Right ventricle myocardium inferior (tissue), 1 donor: ENCODE measurements around the gene INF2. TPM values are rescaled to one million over a fixed set of nuclear protein-coding genes. Genes with fewer than 3 reads are reported as not detected.

ENCODE experiments used
- ATAC-seq: fragments of 200-7000 bp; cut with Tn5 transposase; one replicate; pipeline ENCODE4 v1.9.1; 2020; ENCODE audit warnings: mild to moderate bottlenecking, moderate library complexity
- DNase-seq: peaks from one replicate; pipeline ENCODE4 v3.0.0; 2021; ENCODE audit errors: missing footprints
- intact Hi-C: fragments of 100-400 bp; cut with DNase I; formaldehyde crosslinking; loops from one replicate; pipeline ENCODE4 v1.11.0; 2022
- total RNA-seq: library from RNA; stranded (reverse); fragmentation: NEBNext Ultra II Directional; extraction: Animal tissue kit (Norgen Biotek cat#: 25700); gene quantifications from one replicate; pipeline ENCODE4 v1.2.1, GENCODE V29; 2021
- donor health status: DM: no; HTN: yes; CAD: no; lungs with severe emphysema.

The INF2 gene
- total RNA-seq, 1 donor from 2014 or later: 31.1 TPM

GRCh38 chr14:104751539-104752422 is 62.4 kb downstream of the INF2 start:
- DNase-seq (no peak), ATAC-seq (no peak)
- intact Hi-C loops: loop anchor here (2.0 to 5.0 kb wide), 2 partner anchors 27 to 46 kb away; partner anchors contain the start of genes ADSS1 and AKT1

GRCh38 chr14:104752423-104752734 is 63.0 kb downstream of the INF2 start:
- no peak for ATAC-seq

DNA sequence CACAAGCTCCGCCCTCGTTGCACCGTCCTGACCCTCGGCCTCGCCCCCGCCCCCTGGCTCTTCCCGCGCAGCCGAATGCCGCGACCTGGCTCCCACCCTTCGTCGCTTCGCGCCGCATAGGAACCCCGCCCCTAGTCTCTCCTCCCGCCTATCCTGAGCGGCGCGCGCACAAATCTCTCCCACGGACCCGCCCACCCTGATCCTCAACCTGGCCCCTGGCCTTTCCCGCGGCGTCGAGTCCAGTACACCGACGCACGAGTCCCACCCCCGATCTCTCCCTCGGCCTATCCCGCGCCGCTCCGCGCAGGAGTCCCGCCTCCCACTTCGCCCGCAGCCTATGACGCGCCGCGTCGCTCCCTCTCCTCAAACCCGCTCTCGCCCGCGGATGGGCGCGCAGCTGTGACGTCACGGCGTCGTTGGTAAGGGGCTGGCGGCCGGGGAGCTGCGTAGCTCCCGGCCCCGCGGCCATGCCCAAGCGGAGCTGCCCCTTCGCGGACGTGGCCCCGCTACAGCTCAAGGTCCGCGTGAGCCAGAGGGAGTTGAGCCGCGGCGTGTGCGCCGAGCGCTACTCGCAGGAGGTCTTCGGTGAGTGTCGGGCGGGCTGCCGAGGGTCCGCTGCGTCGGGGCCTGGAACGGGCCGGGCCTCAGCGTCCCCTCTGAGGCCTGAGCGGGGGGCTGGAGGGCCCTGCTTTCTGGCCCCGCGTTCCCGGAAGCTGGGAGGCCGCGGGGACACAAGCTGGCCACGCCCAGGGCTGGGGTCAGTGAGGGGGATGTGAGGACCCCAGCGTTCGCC is 63.5 kb downstream of the INF2 start, which contains the start of gene SIVA1:
Gene SIVA1, plus strand, starts transcription at position 413 of the 793 bp plus-strand sequence. Its CDS starts 55 bp downstream, at position 468.
- intact Hi-C loops: loop anchor here (2.0 to 5.0 kb wide), 2 partner anchors 28 to 44 kb away; partner anchors contain the start of genes ADSS1 and AKT1
- DNase-seq (peak; percentile 100), ATAC-seq (peak; percentile 97)

More at GRCh38 chr14:104752423-104752734, 63.0 kb downstream of the INF2 start:
- intact Hi-C loops: loop anchor here (2.0 to 5.0 kb wide), 2 partner anchors 28 to 45 kb away; partner anchors contain the start of genes ADSS1 and AKT1
- no peak for DNase-seq

- no peak for DNase-seq
- ATAC-seq: no peak
- intact Hi-C loops: loop anchor here (2.0 to 5.0 kb wide), 2 partner anchors 29 to 44 kb away; partner anchors contain the start of genes ADSS1 and AKT1
These were observed 64.3 kb downstream of the INF2 start for GRCh38 chr14:104753528-104754212.

GRCh38 chr14:104754213-104754851 is 64.9 kb downstream of the INF2 start:
- intact Hi-C loops: loop anchor here (5.0 kb wide), 1 partner anchor 43 kb away; the partner anchor contains the start of gene AKT1
- DNase-seq (no peak), ATAC-seq (no peak)

- ATAC-seq (no peak), DNase-seq (no peak)
- intact Hi-C loops: no loop called here
These were observed 66.2 kb downstream of the INF2 start for GRCh38 chr14:104755621-104756020.

GRCh38 chr14:104756477-104757237 is 67.2 kb downstream of the INF2 start:
- no peak for ATAC-seq
- intact Hi-C loops: no loop called here
- DNase-seq: no peak

DNA sequence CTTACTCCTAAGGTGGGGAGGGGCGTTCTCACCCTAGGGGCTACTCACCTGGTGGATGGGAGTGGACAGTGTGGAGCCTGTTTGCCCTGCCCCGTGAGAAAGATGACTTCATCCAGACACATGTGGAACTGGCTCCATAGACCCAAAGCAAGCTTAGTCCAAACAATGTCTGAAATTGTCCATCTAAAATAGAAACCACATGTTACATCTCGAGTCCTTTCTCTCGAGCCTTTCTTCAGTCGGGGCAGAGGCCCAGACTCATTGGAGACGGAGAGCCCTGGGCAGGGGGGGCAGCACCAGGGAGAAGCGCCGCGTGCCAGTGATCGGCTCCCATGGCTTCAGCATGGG is 67.8 kb downstream of the INF2 start:
- DNase-seq: no peak
- ATAC-seq: no peak
- intact Hi-C loops: no loop called here

DNA sequence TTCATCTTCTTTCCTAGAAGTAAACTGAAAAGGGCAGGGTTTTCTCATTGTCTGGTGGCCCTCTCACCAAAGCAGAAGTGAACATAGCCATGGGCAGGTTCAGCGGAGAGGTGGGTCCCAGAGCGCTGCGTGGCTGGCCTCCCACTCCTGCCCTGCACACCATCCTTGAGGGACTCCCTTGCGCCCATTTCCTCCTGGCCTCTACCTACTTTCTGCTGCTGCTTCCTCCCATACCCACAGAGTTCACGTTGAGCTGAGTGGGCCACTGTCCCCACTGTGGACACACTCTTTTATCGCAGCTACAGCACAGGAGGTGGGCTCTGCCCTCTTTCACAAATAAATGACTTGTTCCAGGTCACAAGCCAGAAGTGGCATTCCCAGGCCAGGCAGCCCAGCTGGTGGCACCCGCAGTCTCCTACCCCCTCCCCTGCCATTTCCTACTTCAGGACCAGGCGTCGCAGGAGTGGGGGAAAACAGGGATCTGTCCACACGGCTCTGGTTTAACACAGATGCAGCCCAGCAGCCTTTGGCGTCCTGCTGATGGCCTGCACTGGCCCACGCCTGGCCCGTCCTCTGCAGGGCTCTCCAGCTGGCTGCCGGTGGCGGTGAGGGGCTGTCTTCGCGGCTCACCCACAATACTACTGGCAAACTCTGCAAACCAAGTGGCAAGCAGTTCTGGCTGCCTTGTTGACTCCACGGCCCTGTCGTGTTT is 68.4 kb downstream of the INF2 start:
- intact Hi-C loops: no loop called here
- DNase-seq: no peak
- ATAC-seq: no peak

DNA sequence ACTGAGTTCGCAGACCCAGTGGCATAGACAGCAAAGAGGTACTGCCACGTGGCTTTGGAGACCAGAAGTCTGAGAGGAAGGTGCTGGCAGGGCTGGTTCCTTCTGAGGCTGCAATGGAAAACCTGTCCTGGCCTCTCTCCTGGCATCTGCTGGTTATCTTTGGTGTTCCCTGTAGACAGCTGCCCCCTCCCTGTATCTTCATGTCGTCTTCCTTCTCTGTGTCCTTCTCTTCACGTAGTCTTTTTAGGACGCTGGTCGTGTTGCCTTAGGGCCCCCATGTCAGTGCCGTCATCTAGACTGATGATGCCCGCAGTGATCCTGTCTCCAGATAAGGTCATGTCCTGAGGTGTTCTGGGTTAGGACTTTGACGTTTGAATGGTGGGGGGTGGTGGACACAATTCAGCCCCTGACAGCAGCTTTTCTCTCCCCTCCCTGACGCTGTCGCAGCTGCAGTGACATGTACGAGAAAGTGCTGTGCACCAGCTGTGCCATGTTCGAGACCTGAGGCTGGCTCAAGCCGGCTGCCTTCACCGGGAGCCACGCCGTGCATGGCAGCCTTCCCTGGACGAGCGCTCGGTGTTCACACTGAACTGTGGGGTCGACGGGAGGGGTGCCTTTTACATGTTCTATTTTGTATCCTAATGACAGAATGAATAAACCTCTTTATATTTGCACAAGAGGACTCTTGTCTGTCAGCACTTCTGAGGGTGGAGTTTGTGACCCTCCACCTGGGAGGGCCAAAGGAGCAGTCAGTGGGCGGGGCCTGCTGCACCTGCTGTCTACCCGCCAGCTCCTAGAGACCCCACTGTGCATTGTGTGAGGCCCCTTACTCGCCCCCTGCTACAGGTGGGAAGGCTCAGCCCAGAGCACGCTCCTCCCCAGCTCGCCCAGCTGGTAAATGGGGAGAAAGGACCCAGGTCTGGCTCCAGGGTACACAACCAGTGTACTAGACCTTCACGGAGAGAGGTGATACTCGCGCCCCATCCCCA is 69.9 kb downstream of the INF2 start:
- intact Hi-C loops: no loop called here
- DNase-seq (no peak), ATAC-seq (no peak)

DNA sequence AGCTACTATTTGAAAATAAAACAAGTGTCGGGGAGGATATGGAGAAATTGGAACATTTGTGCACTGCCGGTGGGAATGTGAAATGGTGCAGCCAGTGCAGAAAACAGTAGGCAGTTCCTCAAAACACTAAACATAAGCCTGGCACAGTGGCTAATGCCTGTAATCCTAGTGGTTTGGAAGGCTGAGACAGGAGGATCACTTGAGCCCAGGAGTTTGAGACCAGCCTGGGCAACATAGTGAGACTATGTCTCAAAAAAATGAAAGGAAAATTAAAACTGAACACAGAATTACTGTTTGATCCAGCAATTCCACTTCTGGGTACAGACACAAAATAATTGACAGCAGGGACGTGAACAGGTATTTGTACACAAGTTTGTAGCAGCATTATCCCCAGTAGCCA is 76.1 kb downstream of the INF2 start:
- intact Hi-C loops: loop anchor here (5.0 kb wide), 1 partner anchor 282 kb away; no protein-coding TSS in a partner anchor
- no peak for DNase-seq
- ATAC-seq: no peak

GRCh38 chr14:104766256-104766862 is 76.9 kb downstream of the INF2 start:
- no peak for ATAC-seq
- intact Hi-C loops: loop anchor here (5.0 kb wide), 1 partner anchor 281 kb away; no protein-coding TSS in a partner anchor
- no peak for DNase-seq

GRCh38 chr14:104766863-104767633 is 77.6 kb downstream of the INF2 start:
- ATAC-seq: no peak
- intact Hi-C loops: loop anchor here (5.0 kb wide), 1 partner anchor 280 kb away; no protein-coding TSS in a partner anchor
- no peak for DNase-seq

- no peak for ATAC-seq
- intact Hi-C loops: loop anchor here (5.0 kb wide), 1 partner anchor 280 kb away; no protein-coding TSS in a partner anchor
These were observed 78.2 kb downstream of the INF2 start for GRCh38 chr14:104767634-104767918.

More at GRCh38 chr14:104767634-104767918, 78.2 kb downstream of the INF2 start:
- no peak for DNase-seq
